Measurements from ENCODE around the gene EXOC5. TPM values are rescaled to one million over a fixed set of nuclear protein-coding genes. Genes with fewer than 3 reads are reported as not detected.

The EXOC5 gene
- polyA plus RNA-seq, 1 donor from 2014 or later, result 138 TPM

DNA sequence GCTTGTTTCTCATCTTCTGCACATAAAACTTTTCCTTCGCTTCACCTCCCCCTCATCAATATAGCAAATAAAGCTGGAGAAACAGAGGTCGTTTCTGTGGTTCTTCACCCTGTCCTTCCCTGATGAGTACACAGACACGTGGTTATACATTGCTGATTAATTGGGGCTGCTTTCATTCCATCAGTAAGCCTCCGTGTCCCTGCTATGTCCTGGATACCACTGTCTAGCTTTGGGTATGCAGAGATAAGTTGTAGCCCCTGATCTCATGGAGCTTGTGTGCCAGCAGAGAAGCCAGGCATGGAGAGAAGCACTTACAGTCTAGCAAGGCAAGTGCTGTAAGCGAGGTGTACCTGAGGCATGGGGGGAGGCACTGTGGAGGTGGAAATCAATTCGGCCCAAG is 108.4 kb downstream of the EXOC5 start:
- Histone ChIP-seq H3K4me3 (ENCODE audit: low read length) (no peak overlapping the region), H3K9me2 (ENCODE audit: insufficient read depth, low read length) (no peaks in the 10 kb centered on the region), H3K4me2 (ENCODE audit: low read length) (no peak overlapping the region), H3K36me3 (ENCODE audit: insufficient read depth, low read length) (no peaks in the 10 kb centered on the region), H3K79me2 (replicated peaks; ENCODE audit: insufficient read depth, low read length) (no peaks in the 10 kb centered on the region), H3K27me3 (ENCODE audit: insufficient read depth, low read depth, low read length) (no peaks in the 10 kb centered on the region), H3K27ac (ENCODE audit: low read length) (no peak overlapping the region), H3F3A (ENCODE audit: insufficient read depth, low read length, poor library complexity, severe bottlenecking) (no peaks in the 10 kb centered on the region), H3K9ac (ENCODE audit: low read length) (no peak overlapping the region), H2AFZ (ENCODE audit: low read depth, low read length) (no peak overlapping the region), H3K9me3 (ENCODE audit: low read length) (peaks cover 1% of the 10 kb centered on the region), H4K20me1 (ENCODE audit: insufficient read depth) (no peaks in the 10 kb centered on the region)
- TF ChIP-seq POLR2AphosphoS5 (IDR thresholded peaks at IDR 0.05), result no peak
- no peak for TF ChIP-seq EZH2 (IDR thresholded peaks at IDR 0.05; ENCODE audit: borderline replicate concordance, insufficient read depth, low read length, poor library complexity, severe bottlenecking)
- no peak for TF ChIP-seq RAD21 (conservative IDR thresholded peaks at IDR 0.05)
- TF ChIP-seq, protein P1, sequence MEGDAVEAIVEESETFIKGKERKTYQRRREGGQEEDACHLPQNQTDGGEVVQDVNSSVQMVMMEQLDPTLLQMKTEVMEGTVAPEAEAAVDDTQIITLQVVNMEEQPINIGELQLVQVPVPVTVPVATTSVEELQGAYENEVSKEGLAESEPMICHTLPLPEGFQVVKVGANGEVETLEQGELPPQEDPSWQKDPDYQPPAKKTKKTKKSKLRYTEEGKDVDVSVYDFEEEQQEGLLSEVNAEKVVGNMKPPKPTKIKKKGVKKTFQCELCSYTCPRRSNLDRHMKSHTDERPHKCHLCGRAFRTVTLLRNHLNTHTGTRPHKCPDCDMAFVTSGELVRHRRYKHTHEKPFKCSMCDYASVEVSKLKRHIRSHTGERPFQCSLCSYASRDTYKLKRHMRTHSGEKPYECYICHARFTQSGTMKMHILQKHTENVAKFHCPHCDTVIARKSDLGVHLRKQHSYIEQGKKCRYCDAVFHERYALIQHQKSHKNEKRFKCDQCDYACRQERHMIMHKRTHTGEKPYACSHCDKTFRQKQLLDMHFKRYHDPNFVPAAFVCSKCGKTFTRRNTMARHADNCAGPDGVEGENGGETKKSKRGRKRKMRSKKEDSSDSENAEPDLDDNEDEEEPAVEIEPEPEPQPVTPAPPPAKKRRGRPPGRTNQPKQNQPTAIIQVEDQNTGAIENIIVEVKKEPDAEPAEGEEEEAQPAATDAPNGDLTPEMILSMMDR (IDR thresholded peaks at IDR 0.05; ENCODE audit: poor library complexity, severe bottlenecking), result no peak
- no peak for TF ChIP-seq SMC3 (conservative IDR thresholded peaks at IDR 0.05; ENCODE audit: poor library complexity)
- TF ChIP-seq MXI1 (conservative IDR thresholded peaks at IDR 0.05; ENCODE audit: poor library complexity, severe bottlenecking), result no peak
- TF ChIP-seq, protein P2, sequence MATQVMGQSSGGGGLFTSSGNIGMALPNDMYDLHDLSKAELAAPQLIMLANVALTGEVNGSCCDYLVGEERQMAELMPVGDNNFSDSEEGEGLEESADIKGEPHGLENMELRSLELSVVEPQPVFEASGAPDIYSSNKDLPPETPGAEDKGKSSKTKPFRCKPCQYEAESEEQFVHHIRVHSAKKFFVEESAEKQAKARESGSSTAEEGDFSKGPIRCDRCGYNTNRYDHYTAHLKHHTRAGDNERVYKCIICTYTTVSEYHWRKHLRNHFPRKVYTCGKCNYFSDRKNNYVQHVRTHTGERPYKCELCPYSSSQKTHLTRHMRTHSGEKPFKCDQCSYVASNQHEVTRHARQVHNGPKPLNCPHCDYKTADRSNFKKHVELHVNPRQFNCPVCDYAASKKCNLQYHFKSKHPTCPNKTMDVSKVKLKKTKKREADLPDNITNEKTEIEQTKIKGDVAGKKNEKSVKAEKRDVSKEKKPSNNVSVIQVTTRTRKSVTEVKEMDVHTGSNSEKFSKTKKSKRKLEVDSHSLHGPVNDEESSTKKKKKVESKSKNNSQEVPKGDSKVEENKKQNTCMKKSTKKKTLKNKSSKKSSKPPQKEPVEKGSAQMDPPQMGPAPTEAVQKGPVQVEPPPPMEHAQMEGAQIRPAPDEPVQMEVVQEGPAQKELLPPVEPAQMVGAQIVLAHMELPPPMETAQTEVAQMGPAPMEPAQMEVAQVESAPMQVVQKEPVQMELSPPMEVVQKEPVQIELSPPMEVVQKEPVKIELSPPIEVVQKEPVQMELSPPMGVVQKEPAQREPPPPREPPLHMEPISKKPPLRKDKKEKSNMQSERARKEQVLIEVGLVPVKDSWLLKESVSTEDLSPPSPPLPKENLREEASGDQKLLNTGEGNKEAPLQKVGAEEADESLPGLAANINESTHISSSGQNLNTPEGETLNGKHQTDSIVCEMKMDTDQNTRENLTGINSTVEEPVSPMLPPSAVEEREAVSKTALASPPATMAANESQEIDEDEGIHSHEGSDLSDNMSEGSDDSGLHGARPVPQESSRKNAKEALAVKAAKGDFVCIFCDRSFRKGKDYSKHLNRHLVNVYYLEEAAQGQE (IDR thresholded peaks at IDR 0.05; ENCODE audit: borderline replicate concordance), result no peak
- TF ChIP-seq TAF1 (IDR thresholded peaks at IDR 0.05; ENCODE audit: low read depth), result no peak

DNA sequence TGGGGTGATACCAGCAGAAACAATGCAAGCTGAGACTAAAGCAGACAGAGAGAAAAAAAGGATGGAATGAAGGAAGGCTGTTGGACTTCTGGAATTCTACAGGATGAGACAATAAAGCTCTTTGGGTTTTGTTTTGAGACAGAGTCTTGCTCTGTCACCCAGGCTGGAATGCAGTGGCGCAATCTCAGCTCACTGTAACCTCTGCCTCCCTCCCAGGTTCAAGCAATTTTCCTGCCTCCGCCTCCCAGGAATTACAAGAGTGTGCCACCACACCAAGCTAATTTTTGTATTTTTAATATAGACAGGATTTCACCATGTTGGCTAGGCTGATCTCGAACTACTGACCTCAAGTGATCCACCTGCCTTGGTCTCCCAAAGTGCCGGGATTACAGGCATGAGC is 115.4 kb downstream of the EXOC5 start:
- Histone ChIP-seq H3K9ac (ENCODE audit: low read length) (no peak overlapping the region), H3K36me3 (ENCODE audit: insufficient read depth, low read length) (no peaks in the 10 kb centered on the region), H3K4me3 (ENCODE audit: low read length) (no peak overlapping the region), H3K4me2 (ENCODE audit: low read length) (no peak overlapping the region), H2AFZ (ENCODE audit: low read depth, low read length) (no peak overlapping the region), H4K20me1 (ENCODE audit: insufficient read depth) (no peaks in the 10 kb centered on the region), H3K27ac (ENCODE audit: low read length) (no peak overlapping the region), H3K9me3 (ENCODE audit: low read length) (peaks cover 4% of the 10 kb centered on the region), H3K79me2 (replicated peaks; ENCODE audit: insufficient read depth, low read length) (no peaks in the 10 kb centered on the region), H3K27me3 (ENCODE audit: insufficient read depth, low read depth, low read length) (no peaks in the 10 kb centered on the region), H3F3A (ENCODE audit: insufficient read depth, low read length, poor library complexity, severe bottlenecking) (no peaks in the 10 kb centered on the region), H3K9me2 (ENCODE audit: insufficient read depth, low read length) (no peaks in the 10 kb centered on the region)
- no peak for TF ChIP-seq SMC3 (conservative IDR thresholded peaks at IDR 0.05; ENCODE audit: poor library complexity)
- no peak for TF ChIP-seq POLR2AphosphoS5 (IDR thresholded peaks at IDR 0.05)
- TF ChIP-seq MXI1 (conservative IDR thresholded peaks at IDR 0.05; ENCODE audit: poor library complexity, severe bottlenecking), result no peak
- no peak for TF ChIP-seq RAD21 (conservative IDR thresholded peaks at IDR 0.05)
- no peak for TF ChIP-seq EP300 (conservative IDR thresholded peaks at IDR 0.05; ENCODE audit: poor library complexity, severe bottlenecking)
- TF ChIP-seq, protein P2 (IDR thresholded peaks at IDR 0.05; ENCODE audit: borderline replicate concordance), result no peak
- TF ChIP-seq TAF1 (IDR thresholded peaks at IDR 0.05; ENCODE audit: low read depth), result no peak
- no peak for TF ChIP-seq EZH2 (IDR thresholded peaks at IDR 0.05; ENCODE audit: borderline replicate concordance, insufficient read depth, low read length, poor library complexity, severe bottlenecking)
- TF ChIP-seq, protein P1 (IDR thresholded peaks at IDR 0.05; ENCODE audit: poor library complexity, severe bottlenecking), result no peak
